Endothelial cell of umbilical vein (primary cell): Measurements from ENCODE around the gene MMP24. TPM values are rescaled to one million over a fixed set of nuclear protein-coding genes. Genes with fewer than 3 reads are reported as not detected.

ENCODE experiments used
- BruUV-seq: library from RNA; stranded (reverse); fragments of 400-500 nt; replicated peaks from 2 replicates; lab custom pipeline; 2021; lab: Mats Ljungman, UMichigan
- CTCF ChIA-PET: fragments of 300-600, 350-600 bp; sonication (Branson Sonifier 250); formaldehyde crosslinking; loops from one replicate; lab custom pipeline; 2021; ENCODE audit warnings: antibody characterized with exemption, inconsistent platforms; lab: Charles Lee
- POLR2A ChIA-PET: fragments of 300-600, 350-600 bp; sonication (Branson Sonifier 250); formaldehyde crosslinking; loops from one replicate; lab custom pipeline; 2021; ENCODE audit warnings: antibody characterized with exemption, inconsistent platforms; lab: Charles Lee
- DNase-seq: peaks from one replicate; pipeline ENCODE4 v3.0.0-alpha.2; 2011; ENCODE audit warnings: low read depth, low spot score
- FAIRE-seq: peaks from 2 replicates; lab custom pipeline; 2011; peaks lifted over from hg19 to GRCh38; lab: Jason Lieb, UNC
- H2AFZ ChIP-seq: 2 replicates; pipeline ENCODE4 v1.6.0; 2012; ENCODE audit warnings: low read depth, low read length, control low read depth, inconsistent platforms
- H3K27ac ChIP-seq: 2 replicates; pipeline ENCODE4 v1.5.1; 2011; ENCODE audit warnings: low read depth, mild to moderate bottlenecking, control low read depth, low read length, moderate library complexity; ENCODE audit not compliant: insufficient read depth
- H3K27me3 ChIP-seq, 2 experiments: 2 replicates each; pipeline versions ENCODE4 v1.6.0 to v1.6.1; 2011; ENCODE audit warnings: low read length in 2 of 2, mixed read lengths in 1 of 2; ENCODE audit not compliant: control insufficient read depth in 2 of 2, insufficient read depth in 2 of 2
- H3K36me3 ChIP-seq, 2 experiments: 2 replicates in 1 of 2; 3 replicates in 1 of 2; pipeline ENCODE4 v1.5.1; 2011; ENCODE audit warnings: low read length in 2 of 2, mild to moderate bottlenecking in 1 of 2, moderate library complexity in 1 of 2; ENCODE audit not compliant: control insufficient read depth in 2 of 2, insufficient read depth in 2 of 2; ENCODE audit errors: extremely low read depth in 1 of 2
- H3K4me1 ChIP-seq: 3 replicates; pipeline ENCODE4 v1.5.1; 2011; ENCODE audit warnings: mild to moderate bottlenecking, low read length; ENCODE audit not compliant: control insufficient read depth, insufficient read depth; ENCODE audit errors: extremely low read depth
- H3K4me2 ChIP-seq: 2 replicates; pipeline ENCODE4 v1.6.1; 2011; ENCODE audit warnings: low read length, control low read depth, mixed read lengths; ENCODE audit not compliant: insufficient read depth
- H3K4me3 ChIP-seq, 3 experiments: fragments of 200-600 bp in 1 of 3; sonication (generic), shearing (Covaris generic) in 1 of 3; replicated peaks in 1 of 3; 2 replicates each; pipeline ENCODE4 v1.5.1; 2011 to 2016; ENCODE audit warnings: control low read depth in 3 of 3, low read length in 3 of 3, mild to moderate bottlenecking in 2 of 3, inconsistent platforms in 1 of 3, low read depth in 1 of 3, moderate library complexity in 1 of 3; ENCODE audit not compliant: insufficient read depth in 1 of 3
- H3K79me2 ChIP-seq: 2 replicates; pipeline ENCODE4 v1.6.0; 2012; ENCODE audit warnings: low read length, inconsistent platforms; ENCODE audit not compliant: control insufficient read depth, insufficient read depth
- H3K9ac ChIP-seq: replicated peaks from 2 replicates; pipeline ENCODE3; 2011; ENCODE audit warnings: low read length, control low read depth; ENCODE audit not compliant: insufficient read depth; ENCODE audit errors: extremely low read depth
- H3K9me1 ChIP-seq: replicated peaks from 3 replicates; pipeline ENCODE4 v1.6.0; 2011; ENCODE audit warnings: mild to moderate bottlenecking, low read length; ENCODE audit not compliant: control insufficient read depth, insufficient read depth; ENCODE audit errors: extremely low read depth
- H3K9me3 ChIP-seq: replicated peaks from 2 replicates; pipeline ENCODE4 v1.5.1; 2012; ENCODE audit warnings: low read length, inconsistent platforms; ENCODE audit not compliant: control insufficient read depth, insufficient read depth
- H4K20me1 ChIP-seq: replicated peaks from 2 replicates; pipeline ENCODE3; 2011; ENCODE audit warnings: mild to moderate bottlenecking, low read length; ENCODE audit not compliant: control insufficient read depth, insufficient read depth; ENCODE audit errors: extremely low read depth
- EZH2 ChIP-seq: IDR thresholded peaks from 2 replicates; pipeline ENCODE4 v1.6.1; 2012; ENCODE audit warnings: borderline replicate concordance, low read depth, mild to moderate bottlenecking, moderate library complexity, low read length, inconsistent platforms; ENCODE audit not compliant: severe bottlenecking
- FOS ChIP-seq: IDR thresholded peaks from 2 replicates; pipeline ENCODE4 v1.6.1; 2011; ENCODE audit warnings: mild to moderate bottlenecking, low read length, moderate library complexity, borderline replicate concordance; ENCODE audit not compliant: insufficient read depth
- GATA2 ChIP-seq: IDR thresholded peaks from 2 replicates; pipeline ENCODE4 v1.7.0; 2011; ENCODE audit warnings: low read depth, mild to moderate bottlenecking, moderate library complexity, mixed read lengths, low read length; ENCODE audit not compliant: insufficient read length, insufficient read depth
- JUN ChIP-seq: IDR thresholded peaks from 2 replicates; pipeline ENCODE4 v1.6.1; 2011; ENCODE audit warnings: borderline replicate concordance, low read depth; ENCODE audit not compliant: insufficient read length, insufficient read depth
- MYC ChIP-seq: IDR thresholded peaks from one replicate; pipeline ENCODE4 v1.6.1; 2011; ENCODE audit warnings: mild to moderate bottlenecking, low read depth, low read length
- POLR2A ChIP-seq: IDR thresholded peaks from 2 replicates; pipeline ENCODE4 v1.6.1; 2012; ENCODE audit warnings: low read depth, mild to moderate bottlenecking, control low read depth, low read length
- POLR2AphosphoS5 ChIP-seq: IDR thresholded peaks from 2 replicates; pipeline ENCODE4 v1.6.1; 2012; ENCODE audit warnings: low read depth, mild to moderate bottlenecking, control low read depth, low read length, moderate library complexity; ENCODE audit not compliant: insufficient read depth
- dilution Hi-C: fragments of 300-500 bp; cut with MboI; formaldehyde crosslinking; loops from one replicate; pipeline ENCODE4 v1.15.0; 2019; ENCODE audit warnings: low sequenced_read_pairs; ENCODE audit not compliant: extremely low pct_ligation_motif_present
- intact Hi-C: fragments of 100-400 bp; cut with micrococcal nuclease; formaldehyde crosslinking; loops from one replicate; pipeline ENCODE4 v1.10.0; 2022
- polyA plus RNA-seq, 4 experiments: library from polyadenylated mRNA; depleted of rRNA in 3 of 4; stranded (reverse) in 3 of 4; unstranded in 1 of 4; fragments of >200 nt; gene quantifications; 2 replicates each; pipeline versions ENCODE4 v1.2.1 to v1.2.3, GENCODE V29; 2011 to 2012; ENCODE audit warnings: missing spikeins in 1 of 4
- total RNA-seq: library from RNA; stranded (reverse); gene quantifications from 2 replicates; pipeline ENCODE4 v1.2.3, GENCODE V29; 2021
- TF ChIP-seq, protein P1 (sequence below): IDR thresholded peaks from 2 replicates; pipeline ENCODE4 v1.6.1; 2011; ENCODE audit not compliant: insufficient read depth, insufficient read length
- TF ChIP-seq, protein P2 (sequence below), 2 donors: IDR thresholded peaks; 1 replicate in 1 of 2; 2 replicates in 1 of 2; pipeline ENCODE4 v1.5.1; 2011; ENCODE audit warnings: low read length in 2 of 2, mild to moderate bottlenecking in 2 of 2, moderate library complexity in 2 of 2, control low read depth in 1 of 2, inconsistent platforms in 1 of 2, low read depth in 1 of 2; ENCODE audit not compliant: insufficient read depth in 1 of 2; ENCODE audit errors: extremely low read depth in 1 of 2

The MMP24 gene
- total and polyA plus RNA-seq, 2 donors (not counting 3 experiments of a cell fraction or from before 2014, with no cell fraction given), result 0.27 to 0.54 TPM

DNA sequence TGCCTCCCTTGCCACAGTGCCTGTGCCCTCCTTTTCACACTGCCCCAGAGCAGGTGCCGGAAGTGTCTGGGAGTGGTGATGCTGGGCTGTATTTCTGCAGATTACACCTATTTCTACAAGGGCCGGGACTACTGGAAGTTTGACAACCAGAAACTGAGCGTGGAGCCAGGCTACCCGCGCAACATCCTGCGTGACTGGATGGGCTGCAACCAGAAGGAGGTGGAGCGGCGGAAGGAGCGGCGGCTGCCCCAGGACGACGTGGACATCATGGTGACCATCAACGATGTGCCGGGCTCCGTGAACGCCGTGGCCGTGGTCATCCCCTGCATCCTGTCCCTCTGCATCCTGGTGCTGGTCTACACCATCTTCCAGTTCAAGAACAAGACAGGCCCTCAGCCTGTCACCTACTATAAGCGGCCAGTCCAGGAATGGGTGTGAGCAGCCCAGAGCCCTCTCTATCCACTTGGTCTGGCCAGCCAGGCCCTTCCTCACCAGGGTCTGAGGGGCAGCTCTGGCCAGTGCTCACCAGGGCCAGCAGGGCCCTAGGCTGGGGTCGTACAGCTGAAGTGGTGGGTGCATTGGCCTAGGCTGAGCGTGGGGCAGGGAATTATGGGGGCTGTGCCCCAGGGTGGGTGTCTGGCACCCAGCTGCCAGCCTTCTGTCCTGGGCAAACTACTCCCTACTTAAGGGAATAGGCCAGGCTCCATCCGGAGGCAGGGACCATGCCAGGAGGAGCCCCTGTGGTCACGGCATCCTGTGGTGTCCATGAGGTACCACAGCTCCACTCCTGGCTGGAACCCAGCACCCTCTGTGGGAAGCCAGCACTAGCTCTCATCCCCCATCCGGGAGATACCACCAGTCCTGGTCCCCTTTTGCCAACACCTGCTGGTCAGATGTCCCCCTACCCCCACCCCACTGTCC, 47.9 kb downstream of the MMP24 start:
- H3K9me1 ChIP-seq, result no peaks in the 10 kb centered on the region
- H2AFZ ChIP-seq, result no peak overlapping the region
- H3K9ac ChIP-seq, result no peak overlapping the region
- peaks cover 8 to 12% of the 10 kb centered on the region in 2 experiments for H3K36me3 ChIP-seq
- TF ChIP-seq FOS, result no peak
- peak; percentile 9 for TF ChIP-seq POLR2A
- H3K4me3 ChIP-seq, result no peak overlapping the region
- H3K4me1 ChIP-seq, result peaks cover 7% of the 10 kb centered on the region
- no peak overlapping the region for H3K4me2 ChIP-seq
- BruUV-seq, result no TSS peak
- DNase-seq (no peak), FAIRE-seq (no peak)
- no peaks in the 10 kb centered on the region for H3K27me3 ChIP-seq
- intact Hi-C loops (no loop called here), dilution Hi-C loops (loop anchor here (25.0 kb wide), 1 partner anchor 437 kb away; the partner anchor contains the start of gene NCOA6)
- H3K27ac ChIP-seq, result no peak overlapping the region
- no peaks in the 10 kb centered on the region for H4K20me1 ChIP-seq
- POLR2A ChIA-PET, result interaction anchor here (1.3 kb wide), 1 partner anchor 10 kb away, joined by 3 read pairs; the partner anchor contains the start of gene EIF6
- no peaks in the 10 kb centered on the region for H3K9me3 ChIP-seq
- H3K79me2 ChIP-seq, result peaks cover 10% of the 10 kb centered on the region
- CTCF ChIA-PET, result interaction anchor here (0.8 to 1.7 kb wide), 2 partner anchors 165 to 178 kb away, joined by 3 to 5 read pairs; no protein-coding TSS in a partner anchor

DNA sequence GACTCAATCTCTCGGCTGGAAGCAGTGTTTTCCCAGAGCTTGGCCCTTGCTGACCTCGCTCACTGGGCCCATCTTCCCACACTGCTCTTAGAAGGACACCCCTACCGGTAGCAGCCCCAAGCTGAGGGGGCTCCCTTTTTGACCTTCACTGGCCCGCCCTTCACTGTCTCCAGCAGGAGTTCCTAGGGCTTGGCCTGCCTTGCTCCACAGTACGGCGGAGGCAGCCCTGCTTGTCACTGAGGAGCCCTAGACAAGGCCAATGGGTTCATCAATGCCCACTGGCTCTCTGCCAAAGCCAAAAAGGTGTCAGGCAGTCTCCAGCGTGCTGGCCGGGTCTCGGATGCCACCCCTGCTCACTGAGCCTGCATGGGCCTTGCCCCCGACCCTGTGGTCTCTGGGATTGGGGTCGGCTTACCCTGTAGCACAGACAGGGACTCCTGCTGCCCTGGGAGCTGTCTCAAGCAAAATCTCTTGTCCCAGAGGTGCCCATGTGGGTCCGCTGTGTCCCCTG, 49.3 kb downstream of the MMP24 start:
- H3K9me3 ChIP-seq, result no peaks in the 10 kb centered on the region
- ChIA-PET CTCF (interaction anchor here (0.8 to 2.7 kb wide), 5 partner anchors 129 to 180 kb away, joined by 3 to 15 read pairs (median 5); partner anchors contain the start of gene EDEM2), POLR2A (interaction anchor here (0.8 to 1.3 kb wide), 2 partner anchors 9 to 417 kb away, joined by 3 read pairs; partner anchors contain the start of gene EIF6)
- H3K27ac ChIP-seq, result no peak overlapping the region
- DNase-seq (no peak), FAIRE-seq (no peak)
- H2AFZ ChIP-seq, result no peak overlapping the region
- H3K79me2 ChIP-seq, result peaks cover 15% of the 10 kb centered on the region
- H3K9me1 ChIP-seq, result no peaks in the 10 kb centered on the region
- H3K27me3 ChIP-seq, result no peaks in the 10 kb centered on the region
- H3K4me3 ChIP-seq, result no peak overlapping the region
- BruUV-seq, result no TSS peak
- no peak overlapping the region for H3K4me2 ChIP-seq
- H4K20me1 ChIP-seq, result no peaks in the 10 kb centered on the region
- intact Hi-C loops, result no loop called here
- no peak overlapping the region for H3K9ac ChIP-seq
- dilution Hi-C loops, result no loop called here
- peaks cover 7% of the 10 kb centered on the region for H3K4me1 ChIP-seq
- peaks cover 16 to 23% of the 10 kb centered on the region in 2 experiments for H3K36me3 ChIP-seq
- TF ChIP-seq MYC (no peak), JUN (no peak), EZH2 (no peak), POLR2A (no peak), POLR2AphosphoS5 (no peak), GATA2 (no peak), FOS (no peak)
- TF ChIP-seq, protein P1, sequence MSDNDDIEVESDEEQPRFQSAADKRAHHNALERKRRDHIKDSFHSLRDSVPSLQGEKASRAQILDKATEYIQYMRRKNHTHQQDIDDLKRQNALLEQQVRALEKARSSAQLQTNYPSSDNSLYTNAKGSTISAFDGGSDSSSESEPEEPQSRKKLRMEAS, result no peak
- TF ChIP-seq, protein P2, sequence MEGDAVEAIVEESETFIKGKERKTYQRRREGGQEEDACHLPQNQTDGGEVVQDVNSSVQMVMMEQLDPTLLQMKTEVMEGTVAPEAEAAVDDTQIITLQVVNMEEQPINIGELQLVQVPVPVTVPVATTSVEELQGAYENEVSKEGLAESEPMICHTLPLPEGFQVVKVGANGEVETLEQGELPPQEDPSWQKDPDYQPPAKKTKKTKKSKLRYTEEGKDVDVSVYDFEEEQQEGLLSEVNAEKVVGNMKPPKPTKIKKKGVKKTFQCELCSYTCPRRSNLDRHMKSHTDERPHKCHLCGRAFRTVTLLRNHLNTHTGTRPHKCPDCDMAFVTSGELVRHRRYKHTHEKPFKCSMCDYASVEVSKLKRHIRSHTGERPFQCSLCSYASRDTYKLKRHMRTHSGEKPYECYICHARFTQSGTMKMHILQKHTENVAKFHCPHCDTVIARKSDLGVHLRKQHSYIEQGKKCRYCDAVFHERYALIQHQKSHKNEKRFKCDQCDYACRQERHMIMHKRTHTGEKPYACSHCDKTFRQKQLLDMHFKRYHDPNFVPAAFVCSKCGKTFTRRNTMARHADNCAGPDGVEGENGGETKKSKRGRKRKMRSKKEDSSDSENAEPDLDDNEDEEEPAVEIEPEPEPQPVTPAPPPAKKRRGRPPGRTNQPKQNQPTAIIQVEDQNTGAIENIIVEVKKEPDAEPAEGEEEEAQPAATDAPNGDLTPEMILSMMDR (IDR thresholded peaks at IDR 0.05; ENCODE audit: extremely low read depth in 1 of 2, insufficient read depth in 1 of 2, low read depth in 1 of 2, low read length in 2 of 2), result no peak
